Tibial nerve (tissue), 3 donors: ENCODE data around the gene MED22.

ENCODE experiments used
- CTCF ChIP-seq, 5 experiments: fragments of 200-600 bp in 3 of 5; fragments of 450-650 bp in 2 of 5; sonication (generic) in 3 of 5; IDR thresholded peaks; one replicate each; pipeline ENCODE4 v1.5.1; 2016 to 2019; ENCODE audit warnings: antibody characterized with exemption in 5 of 5, mild to moderate bottlenecking in 3 of 5, moderate library complexity in 2 of 5
- POLR2A ChIP-seq, 2 donors: fragments of 450-650 bp; IDR thresholded peaks; one replicate each; pipeline ENCODE4 v1.6.1; 2017; ENCODE audit warnings: antibody characterized with exemption in 2 of 2, mild to moderate bottlenecking in 2 of 2, moderate library complexity in 2 of 2

- TF ChIP-seq POLR2A (IDR thresholded peaks at IDR 0.05), result no peak
- peak in 1 of 5 experiments; percentile 8 for TF ChIP-seq CTCF (IDR thresholded peaks at IDR 0.05)
Observed at GRCh38 chr9:133347515-133347984, 381 bp downstream of the MED22 start.
